IMR-90 (cell line): Measurements from ENCODE around the gene METTL21C. TPM values are rescaled to one million over a fixed set of nuclear protein-coding genes. Genes with fewer than 3 reads are reported as not detected.

Source experiments
- ATAC-seq: fragments of 200-7000 bp; cut with Tn5 transposase; 2 replicates; pipeline ENCODE4 v1.9.1; 2020; ENCODE audit warnings: low read depth, mild to moderate bottlenecking, moderate library complexity
- BruUV-seq: library from RNA; stranded (reverse); fragments of 400-500 nt; replicated peaks from 2 replicates; lab custom pipeline; 2021; lab: Mats Ljungman, UMichigan
- CTCF ChIA-PET: fragments of 300-600 bp; formaldehyde crosslinking; extraction: SDS; loops from one replicate; lab custom pipeline; 2021; ENCODE audit warnings: antibody characterized with exemption; lab: Yijun Ruan, JAX
- POLR2A ChIA-PET: fragments of 300-600 bp; sonication (Branson Sonifier 250); formaldehyde crosslinking; loops from one replicate; lab custom pipeline; 2022; ENCODE audit warnings: antibody characterized with exemption; ENCODE audit not compliant: unreplicated experiment; lab: Charles Lee
- DNase-seq: peaks from one replicate; pipeline ENCODE4 v3.0.0; 2013
- H2AFZ ChIP-seq: replicated peaks from 2 replicates; pipeline ENCODE3; 2013; ENCODE audit warnings: low read length, mild to moderate bottlenecking; ENCODE audit not compliant: poor library complexity
- H2AK5ac ChIP-seq: 2 replicates; pipeline ENCODE4 v1.6.1; 2013; ENCODE audit warnings: low read depth, low read length, inconsistent platforms
- H2AK9ac ChIP-seq: replicated peaks from 2 replicates; pipeline ENCODE3; 2013; ENCODE audit warnings: mild to moderate bottlenecking, low read depth, low read length, moderate library complexity; ENCODE audit not compliant: poor library complexity
- H2BK120ac ChIP-seq: 2 replicates; pipeline ENCODE4 v1.6.1; 2013; ENCODE audit warnings: low read depth, low read length, inconsistent platforms
- H2BK15ac ChIP-seq: 3 replicates; pipeline ENCODE4 v1.6.1; 2013; ENCODE audit warnings: low read depth, low read length, inconsistent platforms
- H2BK20ac ChIP-seq: 2 replicates; pipeline ENCODE4 v1.6.1; 2013; ENCODE audit warnings: low read depth, mild to moderate bottlenecking, inconsistent platforms, low read length, moderate library complexity
- H2BK5ac ChIP-seq: 2 replicates; pipeline ENCODE4 v1.6.1; 2013; ENCODE audit warnings: mild to moderate bottlenecking, low read depth, low read length, inconsistent platforms; ENCODE audit not compliant: poor library complexity, severe bottlenecking
- H3K14ac ChIP-seq: replicated peaks from 2 replicates; pipeline ENCODE4 v1.6.1; 2013; ENCODE audit warnings: low read depth, low read length, inconsistent platforms
- H3K18ac ChIP-seq: 2 replicates; pipeline ENCODE4 v1.6.1; 2013; ENCODE audit warnings: low read depth, low read length, control low read depth
- H3K23ac ChIP-seq: 2 replicates; pipeline ENCODE4 v1.6.1; 2013; ENCODE audit warnings: low read depth, low read length, inconsistent platforms
- H3K27ac ChIP-seq: 2 replicates; pipeline ENCODE4 v1.5.1; 2013; ENCODE audit warnings: mild to moderate bottlenecking, control low read depth, low read length; ENCODE audit not compliant: insufficient read depth
- H3K27me3 ChIP-seq: 2 replicates; pipeline ENCODE4 v1.6.1; 2013; ENCODE audit warnings: low read length; ENCODE audit not compliant: control insufficient read depth, insufficient read depth
- H3K36me3 ChIP-seq: 2 replicates; pipeline ENCODE4 v1.6.1; 2013; ENCODE audit warnings: low read length, mixed read lengths; ENCODE audit not compliant: control insufficient read depth, insufficient read depth
- H3K4ac ChIP-seq: 2 replicates; pipeline ENCODE4 v1.6.1; 2013; ENCODE audit warnings: low read depth, low read length, inconsistent platforms
- H3K4me1 ChIP-seq: 2 replicates; pipeline ENCODE4 v1.6.1; 2013; ENCODE audit warnings: low read length, mixed read lengths; ENCODE audit not compliant: control insufficient read depth, insufficient read depth
- H3K4me2 ChIP-seq: 2 replicates; pipeline ENCODE4 v1.6.1; 2013; ENCODE audit warnings: low read depth, mild to moderate bottlenecking, control low read depth, low read length, moderate library complexity
- H3K4me3 ChIP-seq: 2 replicates; pipeline ENCODE4 v1.5.1; 2013; ENCODE audit warnings: low read depth, mild to moderate bottlenecking, control low read depth, low read length, moderate library complexity; ENCODE audit not compliant: insufficient read depth
- H3K56ac ChIP-seq: 2 replicates; pipeline ENCODE4 v1.6.1; 2013; ENCODE audit warnings: low read length, inconsistent platforms; ENCODE audit not compliant: insufficient read depth; ENCODE audit errors: extremely low read depth
- H3K79me1 ChIP-seq, 2 experiments: 2 replicates each; pipeline ENCODE4 v1.6.1; 2013; ENCODE audit warnings: low read length in 2 of 2, inconsistent platforms in 1 of 2, low read depth in 1 of 2
- H3K9ac ChIP-seq: 2 replicates; pipeline ENCODE4 v1.6.1; 2013; ENCODE audit warnings: low read depth, low read length, control low read depth
- H3K9me1 ChIP-seq: 2 replicates; pipeline ENCODE4 v1.6.1; 2013; ENCODE audit warnings: low read length, inconsistent platforms; ENCODE audit not compliant: insufficient read depth
- H3K9me3 ChIP-seq: 2 replicates; pipeline ENCODE4 v1.6.1; 2013; ENCODE audit warnings: low read length; ENCODE audit not compliant: control insufficient read depth, insufficient read depth
- H4K20me1 ChIP-seq: 2 replicates; pipeline ENCODE4 v1.6.1; 2013; ENCODE audit warnings: low read length, inconsistent platforms; ENCODE audit not compliant: insufficient read depth
- H4K5ac ChIP-seq: 2 replicates; pipeline ENCODE4 v1.6.1; 2013; ENCODE audit warnings: mild to moderate bottlenecking, low read depth, low read length, control low read depth
- H4K8ac ChIP-seq, 2 experiments: 2 replicates each; pipeline ENCODE4 v1.6.1; 2013; ENCODE audit warnings: low read depth in 2 of 2, low read length in 2 of 2, control low read depth in 1 of 2, inconsistent platforms in 1 of 2
- H4K91ac ChIP-seq: 2 replicates; pipeline ENCODE4 v1.6.1; 2013; ENCODE audit warnings: low read depth, low read length, inconsistent platforms; ENCODE audit not compliant: insufficient read depth
- BHLHE40 ChIP-seq: fragments of 150-350 bp; IDR thresholded peaks from 2 replicates; pipeline ENCODE4 v1.6.1; 2016; ENCODE audit warnings: mild to moderate bottlenecking, low read depth, low read length
- CHD1 ChIP-seq: IDR thresholded peaks from 2 replicates; pipeline ENCODE4 v1.6.1; 2012; ENCODE audit warnings: low read depth, low read length, improper control_type of control experiment
- CTCF ChIP-seq: conservative IDR thresholded peaks from 2 replicates; pipeline ENCODE4 v1.5.1; 2012; ENCODE audit warnings: mild to moderate bottlenecking, low read depth, low read length, improper control_type of control experiment
- ELK1 ChIP-seq: fragments of 150-350 bp; IDR thresholded peaks from 2 replicates; pipeline ENCODE4 v1.6.1; 2016; ENCODE audit warnings: low read depth, mild to moderate bottlenecking, low read length, moderate library complexity, borderline replicate concordance
- FOS ChIP-seq: fragments of 150-350 bp; IDR thresholded peaks from 2 replicates; pipeline ENCODE4 v1.6.1; 2016; ENCODE audit warnings: low read depth, low read length
- MXI1 ChIP-seq: IDR thresholded peaks from 2 replicates; pipeline ENCODE4 v1.6.1; 2012; ENCODE audit warnings: low read depth, mild to moderate bottlenecking, low read length, moderate library complexity, borderline replicate concordance
- NFE2L2 ChIP-seq: fragments of 150-350 bp; IDR thresholded peaks from 2 replicates; pipeline ENCODE4 v1.6.1; 2016; ENCODE audit warnings: low read depth, mild to moderate bottlenecking, low read length
- RCOR1 ChIP-seq: IDR thresholded peaks from 2 replicates; pipeline ENCODE4 v1.6.1; 2012; ENCODE audit warnings: mild to moderate bottlenecking, low read length, improper control_type of control experiment; ENCODE audit not compliant: insufficient replicate concordance
- WGBS, 2 experiments: methylation state at CpG; one replicate each; pipeline versions ENCODE4 v1.1.5 to v1.1.7; 2013; ENCODE audit warnings: missing lambda C conversion rate in 2 of 2; ENCODE audit not compliant: insufficient read length in 1 of 2; ENCODE audit errors: extremely low coverage in 2 of 2; 5-methylcytosine and 5-hydroxymethylcytosine counted together
- dilution Hi-C: fragments of 300-500 bp; cut with HindIII; formaldehyde crosslinking; loops from one replicate; pipeline ENCODE4 v1.14.3; 2018; ENCODE audit warnings: low sequenced_read_pairs; ENCODE audit not compliant: unreplicated experiment
- in situ Hi-C: fragments of 300-500 bp; cut with MboI; formaldehyde crosslinking; loops from 3 replicates; pipeline ENCODE4 v1.14.3; 2019; ENCODE audit warnings: low sequenced_read_pairs, inconsistent platforms, mixed read lengths
- intact Hi-C: fragments of 100-400 bp; cut with micrococcal nuclease; formaldehyde crosslinking; loops from 2 replicates; pipeline ENCODE4 v1.10.0; 2022
- polyA plus RNA-seq, 3 experiments: library from polyadenylated mRNA; depleted of rRNA; stranded (reverse); fragments of >200 nt; gene quantifications; 2 replicates each; pipeline ENCODE4 v1.2.3, GENCODE V29; 2012; ENCODE audit warnings: low replicate concordance in 1 of 3
- total RNA-seq: library from RNA; depleted of rRNA; stranded (reverse); fragments of >200 nt; gene quantifications from 2 replicates; pipeline ENCODE4 v1.2.3, GENCODE V29; 2012

METTL21C gene
- total and polyA plus RNA-seq, 2 of the 4 experiments (the other 2 are of a cell fraction), result not detected

- H3K9ac ChIP-seq, result no peak overlapping the region
- no peak for TF ChIP-seq MXI1
- TF ChIP-seq CHD1, result no peak
- no peak for TF ChIP-seq NFE2L2
- TF ChIP-seq ELK1, result no peak
- TF ChIP-seq BHLHE40, result no peak
- TF ChIP-seq FOS, result no peak
- TF ChIP-seq CTCF, result no peak
- TF ChIP-seq RCOR1, result no peak
- no peak overlapping the region for H3K27ac ChIP-seq
- ATAC-seq (no peak), DNase-seq (no peak)
- no TSS peak for BruUV-seq
- ChIA-PET POLR2A (no interaction called here), CTCF (interaction anchor here (0.7 kb wide), 1 partner anchor 92 kb away, joined by 3 read pairs; no protein-coding TSS in a partner anchor)
- no peaks in the 10 kb centered on the region for H3K9me1 ChIP-seq
- no peak overlapping the region for H4K5ac ChIP-seq
- H3K23ac ChIP-seq, result no peak overlapping the region
- no peak overlapping the region for H2BK20ac ChIP-seq
- no peaks in the 10 kb centered on the region for H3K27me3 ChIP-seq
- no peaks in the 10 kb centered on the region for H3K4me1 ChIP-seq
- H2BK120ac ChIP-seq, result no peak overlapping the region
- dilution Hi-C loops (no loop called here), intact Hi-C loops (no loop called here), in situ Hi-C loops (no loop called here)
- H2AFZ ChIP-seq, result no peak overlapping the region
- no peak overlapping the region for H3K4ac ChIP-seq
- H3K14ac ChIP-seq, result no peak overlapping the region
- no peaks in the 10 kb centered on the region for H3K79me1 ChIP-seq
- no peak overlapping the region for H3K18ac ChIP-seq
- H2AK5ac ChIP-seq, result no peak overlapping the region
- H3K4me3 ChIP-seq, result no peak overlapping the region
- WGBS, 2 experiments, result no CpG with 5 or more reads among the region's 4 CpGs
- H2AK9ac ChIP-seq, result no peak overlapping the region
- H3K56ac ChIP-seq, result no peak overlapping the region
- 0 out of 2 replicates have a peak, but pooled peaks cover 2% of the 10 kb centered on the region for H3K9me3 ChIP-seq
- no peak overlapping the region for H4K8ac ChIP-seq
- no peak overlapping the region for H3K4me2 ChIP-seq
- H4K91ac ChIP-seq, result no peak overlapping the region
- H4K20me1 ChIP-seq, result no peaks in the 10 kb centered on the region
- peaks cover 12% of the 10 kb centered on the region for H3K36me3 ChIP-seq
- no peak overlapping the region for H2BK5ac ChIP-seq
- no peak overlapping the region for H2BK15ac ChIP-seq
These were observed 12.6 kb downstream of the METTL21C start for GRCh38 chr13:102682211-102682610.
